ENCODE data around the gene TMEM95. TPM values are rescaled to one million over a fixed set of nuclear protein-coding genes. Genes with fewer than 3 reads are reported as not detected.
"Not testable (repeated sequence)": the region's sequence is repeated elsewhere in the genome, so short reads cannot be mapped to it uniquely, and the experiment has no call there.

Gene TMEM95
- total RNA-seq, 1 experiment from 2014 or later, result not detected

DNA sequence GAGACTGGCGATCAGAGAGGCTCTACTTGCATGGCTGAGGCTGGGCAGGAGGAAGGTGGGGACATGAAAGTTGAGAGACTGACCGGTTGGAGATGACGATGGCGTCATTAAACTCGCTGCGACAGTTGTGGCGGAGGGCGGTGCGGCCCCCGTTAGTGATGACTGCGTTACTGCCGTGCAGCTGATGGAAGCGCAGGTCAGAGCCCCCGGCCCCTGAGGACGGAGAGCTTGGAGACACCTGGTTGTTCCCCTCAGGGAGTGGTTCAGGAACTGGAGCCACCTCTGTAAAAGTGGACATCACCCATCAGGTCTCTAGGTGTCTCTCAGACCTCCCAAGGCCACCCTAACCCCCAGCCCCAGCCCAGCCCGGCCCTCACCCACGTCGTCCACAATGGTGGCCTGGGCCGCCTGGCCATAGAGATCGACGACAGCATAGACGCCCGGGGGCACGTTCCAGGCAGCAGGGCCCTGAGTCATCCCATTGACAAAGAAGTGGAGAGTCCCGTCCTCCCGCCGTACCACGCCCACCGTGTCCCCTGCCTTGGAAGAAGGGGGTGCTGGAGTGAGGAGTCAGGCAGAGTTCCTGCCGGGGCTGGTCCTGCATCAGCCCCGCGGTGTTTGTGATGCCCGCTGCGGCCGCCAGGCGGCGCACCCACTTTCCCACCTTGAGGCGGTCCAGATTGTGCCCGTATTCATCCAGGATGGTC lies 31.1 kb upstream of the TMEM95 start:
- DNase-seq (ENCODE audit: low spot score), result no peak

DNA sequence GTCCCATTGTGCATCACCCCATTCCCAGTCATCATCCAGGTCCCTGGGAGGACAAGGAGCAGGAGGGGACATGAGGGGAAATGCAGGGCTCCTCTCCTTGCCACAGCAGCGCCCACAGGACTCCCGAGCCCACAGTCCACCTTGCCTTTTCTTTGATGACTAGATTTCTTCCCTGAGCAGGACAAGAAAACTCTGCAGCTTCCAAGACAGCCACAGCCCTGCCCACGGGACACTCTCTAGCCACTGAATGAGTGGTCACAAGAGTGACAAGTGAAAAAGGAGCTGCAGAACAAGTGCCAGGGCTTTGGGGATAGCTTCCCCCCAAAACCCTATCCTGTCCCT lies 30.5 kb upstream of the TMEM95 start:
- DNase-seq (ENCODE audit: low spot score), result no peak

DNA sequence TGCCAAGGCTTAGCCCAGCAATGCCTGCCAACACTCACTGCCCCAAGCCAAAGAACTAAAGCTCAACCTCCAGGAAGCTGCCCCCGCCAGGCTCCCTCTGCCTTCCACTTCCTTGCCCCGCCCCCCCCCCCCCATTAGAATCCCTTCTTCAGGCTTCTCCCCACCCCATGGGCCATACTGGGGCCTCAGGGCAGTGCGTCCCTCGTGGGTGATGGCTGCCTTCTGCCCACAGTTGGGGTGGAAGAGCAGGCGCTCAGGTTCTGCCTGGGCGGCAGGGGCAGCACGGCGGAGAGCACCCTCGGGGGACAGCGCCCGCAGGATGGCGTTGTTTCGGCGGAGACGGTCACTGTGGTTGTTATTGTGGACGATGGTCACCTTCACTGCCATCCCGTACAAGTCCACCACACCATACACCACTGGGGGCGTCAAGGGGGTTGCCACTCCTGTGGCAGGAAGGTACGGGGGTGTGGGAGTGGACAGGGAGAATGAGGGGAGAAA lies 29.9 kb upstream of the TMEM95 start:
- no peak for DNase-seq (ENCODE audit: low spot score)

DNA sequence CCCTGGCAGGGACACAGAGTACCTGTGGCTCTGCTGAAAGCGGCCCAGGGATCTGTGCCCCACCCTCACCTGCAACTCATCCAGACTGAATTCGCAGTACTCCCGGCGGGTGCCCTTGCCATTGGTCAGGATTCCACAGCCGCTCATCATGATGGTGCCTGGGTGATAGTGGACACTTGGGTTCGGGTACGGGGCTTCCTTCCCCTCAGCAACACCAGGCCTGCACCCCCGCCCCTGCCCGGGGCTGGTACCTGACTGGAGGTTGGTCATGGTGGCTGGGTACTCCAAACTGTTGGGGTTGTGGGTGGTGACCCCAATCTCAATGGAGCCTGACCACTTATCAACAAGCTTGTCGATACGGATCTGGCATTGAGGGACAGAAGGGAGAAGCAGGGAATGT lies 28.8 kb upstream of the TMEM95 start:
- DNase-seq (ENCODE audit: low spot score), result no peak

DNA sequence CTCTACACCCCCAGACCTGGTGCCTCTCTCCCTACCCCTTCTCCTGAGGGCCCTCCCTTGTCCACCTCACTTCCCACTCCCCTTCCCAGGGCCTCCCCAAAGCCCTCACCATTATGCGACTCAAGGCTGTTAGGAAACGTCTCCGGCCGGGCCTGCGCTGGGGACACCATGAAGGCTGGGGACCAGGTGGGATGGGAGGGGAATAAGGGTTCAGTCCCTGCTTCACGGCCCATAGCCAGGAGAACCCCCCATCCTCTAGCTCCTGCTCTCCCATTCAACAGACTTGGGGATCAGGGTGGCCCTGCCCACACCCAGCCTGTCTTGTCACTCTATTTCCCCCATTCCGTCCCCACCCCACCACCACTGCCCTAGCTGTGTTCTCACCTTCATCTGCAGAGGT lies 27.9 kb upstream of the TMEM95 start:
- DNase-seq (ENCODE audit: low spot score), result no peak

DNA sequence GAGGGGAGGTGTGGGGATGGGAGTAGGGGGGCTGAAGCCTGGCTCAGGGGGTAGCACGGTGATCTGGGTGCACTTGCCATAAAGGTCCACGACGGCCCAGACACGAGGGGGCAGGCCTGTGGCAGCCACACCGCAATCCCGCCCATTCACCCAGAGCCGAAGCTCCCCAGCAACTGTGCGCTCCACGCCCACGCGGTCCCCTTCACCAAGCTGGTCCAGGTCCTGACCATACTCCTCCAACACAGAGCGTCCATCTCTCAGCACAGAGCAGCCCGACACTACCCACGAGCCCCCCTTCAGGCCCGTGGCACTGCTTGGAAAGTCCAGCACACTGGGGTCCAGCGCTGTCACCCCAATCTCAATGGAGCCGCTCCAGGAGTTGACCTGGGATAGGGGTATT lies 27.5 kb upstream of the TMEM95 start:
- DNase-seq (ENCODE audit: low spot score), result no peak

DNA sequence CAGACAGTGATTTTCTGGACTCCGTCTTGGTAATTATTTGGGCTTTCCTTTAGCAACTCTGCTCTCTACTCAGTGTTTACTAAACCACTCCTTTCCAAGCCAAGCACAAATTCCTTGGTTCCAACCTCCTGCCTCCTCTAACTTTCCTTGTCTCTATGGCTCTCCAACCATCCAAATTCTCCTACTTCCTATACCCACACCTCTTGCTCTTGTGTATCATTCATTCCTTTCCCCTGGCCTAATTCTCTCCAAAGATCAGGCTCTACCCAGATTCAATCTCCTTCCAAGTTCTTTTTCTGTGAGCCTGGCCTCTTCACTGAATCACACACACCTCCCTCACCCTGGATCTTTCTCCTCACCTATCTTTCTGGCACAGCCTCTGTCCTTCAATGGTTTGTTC lies 26.9 kb upstream of the TMEM95 start:
- DNase-seq (ENCODE audit: low spot score), result no peak

DNA sequence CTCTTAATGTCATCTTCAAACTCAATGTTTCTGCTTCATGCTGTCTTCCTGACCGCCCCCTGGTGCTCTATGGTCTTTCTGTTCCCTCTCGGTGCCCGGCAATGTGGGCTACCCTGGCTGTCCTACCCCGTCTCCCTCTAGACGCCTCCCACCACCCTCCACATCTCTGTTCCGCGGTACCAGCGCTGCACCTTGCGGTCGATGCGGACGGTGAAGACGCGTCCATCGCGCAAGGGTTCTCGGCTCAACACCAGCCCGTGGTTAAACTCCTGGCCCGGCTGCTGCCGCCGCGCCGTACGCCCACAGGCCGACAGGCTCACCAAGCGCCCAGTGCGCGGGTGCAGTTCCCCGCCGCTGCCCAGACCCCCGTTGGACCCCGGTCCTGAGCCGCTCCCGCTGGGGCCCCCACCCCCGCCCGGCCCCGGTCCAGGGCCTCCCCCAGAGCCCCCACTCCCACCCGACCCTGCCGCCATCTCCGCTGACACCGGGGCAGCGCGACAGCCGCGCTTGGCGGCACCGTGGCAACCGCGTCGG lies 26.0 kb upstream of the TMEM95 start, which contains the start of gene NEURL4:
Gene NEURL4, minus strand, starts transcription at position 496 of the 534 bp plus-strand sequence. Its CDS starts 23 bp downstream, at position 473.
- DNase-seq (ENCODE audit: low spot score), result no peak

DNA sequence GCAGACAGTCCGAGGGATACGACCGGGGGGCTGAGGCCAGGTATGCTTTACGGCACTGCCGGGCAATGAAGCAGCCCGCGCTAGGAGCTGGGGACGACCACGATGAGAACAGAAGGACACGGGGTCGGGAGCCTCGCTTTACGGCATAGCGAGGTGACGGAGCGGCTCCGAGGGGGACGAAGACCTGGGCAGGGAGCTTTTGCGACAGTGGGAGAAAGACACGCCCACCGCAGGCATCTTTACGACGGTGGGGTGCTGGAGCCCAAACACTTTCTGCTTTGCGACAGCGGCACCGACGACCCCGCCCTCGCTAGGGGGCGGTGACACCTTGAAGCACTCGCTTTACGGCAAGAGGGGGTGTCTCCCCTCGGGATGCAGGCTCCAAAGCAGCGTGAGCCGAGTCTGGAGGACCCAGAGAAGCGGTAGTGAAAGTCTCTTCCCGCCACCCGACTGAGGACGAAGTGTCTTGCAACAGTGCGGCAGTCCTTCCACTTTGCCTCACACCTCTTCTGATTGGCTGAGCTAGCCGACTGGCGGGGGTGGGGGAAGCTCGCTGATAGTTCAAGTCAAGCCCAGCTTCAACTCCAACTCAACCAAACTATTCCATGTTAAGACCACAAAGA lies 25.5 kb upstream of the TMEM95 start:
- DNase-seq (ENCODE audit: low spot score), result peak; percentile 95

DNA sequence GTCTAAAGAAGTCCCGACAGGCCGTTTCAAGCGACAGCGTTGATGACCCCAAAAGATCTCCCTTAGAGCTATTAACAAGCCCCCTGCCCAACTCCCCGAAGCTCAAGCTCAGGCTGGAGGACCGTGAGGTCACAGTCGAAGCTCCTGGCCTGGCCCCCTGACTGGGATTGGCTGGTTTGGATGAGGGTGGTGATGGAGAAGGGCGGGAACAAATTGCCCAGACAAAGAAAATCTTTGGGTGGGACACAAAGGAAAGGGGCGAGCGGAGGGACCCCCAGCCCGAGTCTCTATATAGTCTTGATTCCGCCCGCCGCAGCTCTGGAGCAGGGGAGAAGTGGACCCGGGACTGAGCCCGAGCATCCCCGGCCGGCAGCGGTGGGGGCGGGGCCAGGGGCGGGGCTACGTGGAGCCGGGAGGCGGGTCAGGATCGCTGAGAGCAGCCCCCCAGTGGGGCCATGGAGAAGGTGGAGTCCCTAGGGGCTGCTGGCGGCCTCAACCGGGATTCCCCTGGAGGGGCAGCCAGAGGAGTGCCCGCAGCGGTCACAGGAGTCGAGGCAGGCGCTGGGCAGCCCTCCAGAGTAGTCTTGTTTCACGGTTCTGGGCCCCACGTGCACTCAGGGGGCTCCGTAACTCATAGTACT lies 24.8 kb upstream of the TMEM95 start:
- peak; percentile 64 for DNase-seq (ENCODE audit: low spot score)

DNA sequence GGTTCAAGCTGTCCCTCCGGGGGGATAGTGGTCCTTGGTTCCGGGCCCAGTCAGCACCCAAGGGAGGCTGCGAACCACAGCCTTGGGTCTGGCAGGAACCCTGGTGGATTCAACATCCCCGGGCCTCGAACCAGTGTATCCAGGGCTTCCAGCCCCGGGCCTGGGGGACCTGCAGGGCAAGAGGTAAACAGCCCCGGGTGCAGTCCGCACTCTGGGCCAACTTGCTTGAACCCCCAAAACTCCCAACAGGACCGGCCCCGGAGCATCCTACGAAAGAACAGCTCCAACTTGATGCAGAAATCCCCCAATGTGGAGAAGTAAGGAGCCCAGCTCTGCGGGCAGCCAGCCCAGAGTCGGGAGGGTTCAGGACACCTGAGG lies 24.3 kb upstream of the TMEM95 start:
- DNase-seq (ENCODE audit: low spot score), result no peak

DNA sequence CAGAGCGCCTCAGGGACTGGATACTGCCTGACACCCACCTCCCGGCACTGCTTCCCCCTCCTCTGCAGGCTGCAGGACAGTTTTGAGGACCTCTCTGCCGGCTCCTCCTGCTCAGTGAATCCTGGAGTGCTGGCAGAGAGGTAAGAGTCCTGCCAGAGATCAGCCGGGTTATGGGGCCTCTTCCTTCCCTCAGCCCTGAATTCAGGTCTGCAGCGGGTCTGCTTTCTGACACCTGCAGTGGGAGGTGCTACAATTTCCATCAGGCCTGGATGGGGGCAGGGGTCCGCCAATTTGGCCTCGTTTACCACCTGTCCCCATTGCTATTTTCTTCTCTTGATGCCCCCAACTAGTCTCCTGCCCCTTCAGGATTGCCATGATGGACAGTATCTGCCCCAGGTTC lies 22.8 kb upstream of the TMEM95 start:
- DNase-seq (ENCODE audit: low spot score), result no peak

DNA sequence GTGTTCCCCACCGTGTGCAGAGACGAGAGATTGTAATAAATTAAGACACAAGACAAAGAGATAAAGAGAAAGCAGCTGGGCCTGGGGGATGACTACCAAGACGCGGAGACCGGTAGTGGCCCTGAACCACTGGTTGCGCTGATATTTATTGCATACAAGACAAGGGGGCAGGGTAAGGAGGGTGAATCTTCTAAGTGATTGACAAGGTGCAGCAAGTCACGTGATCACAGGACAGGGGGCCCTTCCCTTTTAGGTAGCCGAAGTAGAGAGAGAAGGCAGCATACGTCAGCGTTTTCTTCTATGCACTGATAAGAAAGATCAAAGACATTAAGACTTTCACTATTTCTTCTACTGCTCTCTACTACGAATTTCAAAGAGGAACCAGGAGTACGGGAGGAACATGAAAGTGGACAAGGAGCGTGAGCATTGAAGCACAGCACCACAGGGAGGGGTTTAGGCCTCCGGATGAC lies 22.3 kb upstream of the TMEM95 start:
- not testable (repeated sequence) for DNase-seq (ENCODE audit: low spot score)

DNA sequence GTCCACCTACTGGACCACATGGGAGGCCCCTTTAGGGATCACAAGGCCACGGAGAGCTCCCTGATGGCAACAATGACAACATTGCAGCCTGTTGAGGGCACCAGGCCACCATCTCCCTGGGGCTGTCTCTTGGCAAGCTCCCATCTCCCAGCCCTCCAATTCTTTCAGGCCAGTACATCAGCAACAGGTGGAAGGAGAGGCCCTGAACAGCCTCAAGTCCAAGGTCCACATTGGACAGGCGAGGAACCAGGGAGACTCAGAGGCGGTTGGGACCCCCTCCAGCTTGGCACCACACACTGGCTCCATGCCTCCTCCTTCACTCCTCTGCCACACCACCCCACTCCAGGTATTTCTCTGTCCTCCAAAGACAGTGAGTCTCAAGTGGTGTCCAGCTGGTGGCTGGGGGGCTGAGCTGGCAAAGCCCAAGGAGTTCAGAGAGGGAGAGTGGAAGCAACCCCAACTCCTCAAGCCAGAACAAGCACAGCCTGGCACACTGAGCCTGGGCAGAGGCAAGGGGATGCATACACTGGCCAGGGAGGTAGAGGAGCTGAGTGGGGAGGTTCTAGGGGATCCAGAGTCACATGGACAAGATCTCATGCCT lies 19.9 kb upstream of the TMEM95 start:
- no peak for DNase-seq (ENCODE audit: low spot score)

DNA sequence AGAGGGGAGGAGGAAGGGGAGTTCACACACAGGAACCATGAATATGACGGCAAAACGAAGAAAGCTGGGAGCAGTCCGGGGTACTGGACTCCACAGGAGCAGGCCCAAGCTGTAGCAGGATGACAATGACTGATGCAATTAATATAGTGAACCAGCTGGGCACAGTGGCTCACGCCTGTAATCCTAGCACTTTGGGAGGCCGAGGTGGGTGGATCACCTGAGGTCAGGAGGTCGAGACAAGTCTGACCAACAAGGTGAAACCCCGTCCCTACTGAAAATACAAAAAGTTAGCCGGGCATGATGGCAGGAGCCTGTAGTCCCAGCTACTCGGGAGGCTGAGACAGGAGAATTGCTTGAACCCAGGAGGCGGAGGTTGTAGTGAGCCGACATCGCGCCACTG lies 19.2 kb upstream of the TMEM95 start:
- not testable (repeated sequence) for DNase-seq (ENCODE audit: low spot score)

DNA sequence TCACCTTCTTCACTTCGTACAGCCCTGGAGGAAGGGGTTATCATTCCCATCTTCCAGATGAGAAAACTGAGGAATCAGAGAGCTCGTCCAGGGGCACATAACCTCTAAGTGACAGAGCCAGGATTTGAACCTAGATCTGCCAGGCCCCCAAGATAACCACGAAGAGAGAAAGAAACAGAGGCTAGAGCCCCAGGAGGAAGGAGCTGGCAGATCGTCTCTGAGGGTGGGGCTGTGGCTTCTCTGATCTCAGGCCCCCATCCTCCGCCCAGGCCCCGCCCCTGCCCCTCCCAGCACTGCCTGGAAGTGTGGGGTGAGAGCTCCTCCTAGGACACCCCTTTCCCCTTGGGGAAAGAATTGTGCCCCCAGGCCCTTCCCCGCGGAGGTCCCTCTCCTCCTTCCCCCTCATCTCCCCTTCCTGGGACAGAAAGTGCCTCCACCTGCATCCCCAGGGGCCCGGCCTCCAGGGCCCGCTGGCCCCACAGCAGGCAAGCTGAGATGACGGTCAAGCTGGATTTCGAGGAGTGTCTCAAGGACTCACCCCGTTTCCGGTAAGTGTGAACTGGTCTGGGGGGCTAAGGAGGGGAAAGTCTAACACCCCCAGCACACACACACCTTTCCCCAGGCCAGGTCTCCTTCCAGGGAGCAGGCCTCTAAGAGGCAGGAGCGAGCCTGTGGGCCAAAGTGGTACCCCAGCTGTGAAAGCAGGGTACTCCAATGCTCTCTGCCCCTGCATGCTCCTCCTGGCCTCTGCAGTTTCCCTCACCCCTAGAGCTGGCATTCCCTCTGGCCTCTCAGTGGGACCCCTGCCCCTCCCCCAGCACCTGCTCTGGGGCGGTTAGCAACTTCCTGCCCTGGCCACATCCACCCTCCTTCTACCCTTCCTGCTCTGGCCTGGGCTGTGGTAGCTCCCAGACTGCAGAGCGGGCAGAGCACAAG lies 18.4 kb upstream of the TMEM95 start, which contains the start of gene ACAP1:
Gene ACAP1, plus strand, starts transcription at position 290 of the 936 bp plus-strand sequence. Its CDS starts 206 bp downstream, at position 496.
- DNase-seq (ENCODE audit: low spot score), result no peak

DNA sequence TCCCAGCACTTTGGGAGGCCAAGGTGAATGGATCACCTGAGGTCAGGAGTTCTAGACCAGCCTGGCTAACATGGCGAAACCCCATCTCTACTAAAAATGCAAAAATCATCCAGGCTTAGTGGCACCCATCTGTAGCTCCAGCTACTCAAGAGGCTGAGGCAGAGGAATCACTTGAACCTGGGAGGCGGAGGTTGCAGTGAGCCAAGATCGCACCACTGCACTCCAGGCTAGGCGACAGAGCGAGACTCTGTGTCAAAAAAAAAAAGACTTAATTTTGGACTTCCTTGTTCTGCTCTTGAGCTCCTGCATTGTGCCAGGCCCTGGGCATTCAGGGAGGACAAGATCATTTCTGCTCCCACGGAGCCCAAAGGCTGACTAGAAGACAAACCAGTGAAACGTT lies 17.4 kb upstream of the TMEM95 start:
- not testable (repeated sequence) for DNase-seq (ENCODE audit: low spot score)

DNA sequence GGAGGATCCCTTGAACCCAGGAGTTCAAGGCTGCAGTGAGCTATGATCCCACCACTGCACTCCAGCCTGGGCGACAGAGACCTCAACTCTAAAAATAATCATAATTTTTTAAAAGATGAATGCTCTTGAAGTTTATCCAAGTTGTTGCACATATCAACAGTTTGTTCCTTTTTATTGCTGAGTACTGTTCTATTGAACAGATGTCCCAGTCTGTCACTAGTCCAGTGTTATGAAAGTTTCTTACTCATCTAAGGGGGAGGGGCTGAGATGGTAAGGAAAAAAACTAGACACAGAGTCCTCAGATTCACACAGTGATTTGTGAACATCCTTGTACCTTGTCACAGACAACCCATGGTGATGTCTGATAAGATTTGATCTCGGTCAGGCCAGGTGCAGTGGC lies 14.8 kb upstream of the TMEM95 start:
- no peak for DNase-seq (ENCODE audit: low spot score)

DNA sequence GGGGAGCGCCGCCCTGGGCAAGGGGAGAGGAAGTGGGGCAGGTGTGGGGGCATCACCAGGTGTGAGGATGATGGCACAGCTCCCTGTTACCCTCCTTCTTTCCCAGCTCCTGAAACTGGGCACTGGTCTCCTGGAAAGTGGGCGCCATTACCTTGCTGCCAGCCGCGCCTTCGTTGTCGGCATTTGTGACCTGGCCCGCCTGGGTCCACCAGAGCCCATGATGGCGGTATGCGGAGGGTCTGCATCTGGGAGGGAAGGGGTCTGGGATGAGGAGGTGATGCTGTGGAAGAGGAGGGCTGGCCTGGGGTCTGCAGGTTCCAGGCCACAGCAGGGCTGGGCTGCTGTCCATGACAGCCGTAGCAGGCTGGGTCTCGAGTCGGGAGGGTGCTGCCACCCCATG lies 13.1 kb upstream of the TMEM95 start:
- DNase-seq (ENCODE audit: low spot score), result no peak

DNA sequence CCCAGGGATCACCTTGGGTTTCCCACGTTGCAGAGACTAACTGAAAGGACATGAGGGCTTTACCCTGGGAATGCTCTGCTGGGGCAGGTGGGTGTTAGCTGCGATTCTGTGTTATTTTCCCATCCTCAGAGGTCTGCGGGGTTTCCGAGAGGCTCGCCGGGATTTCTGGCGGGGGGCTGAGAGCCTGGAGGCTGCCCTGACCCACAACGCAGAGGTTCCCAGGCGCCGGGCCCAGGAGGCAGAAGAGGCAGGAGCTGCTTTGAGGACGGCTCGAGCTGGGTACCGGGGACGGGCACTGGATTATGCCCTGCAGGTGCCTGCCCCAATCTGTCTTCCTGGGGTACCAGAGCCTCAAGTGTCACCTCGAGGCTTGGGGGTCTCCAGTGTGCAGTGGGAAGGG lies 11.7 kb upstream of the TMEM95 start:
- no peak for DNase-seq (ENCODE audit: low spot score)

All from H4 (cell line).